Natural killer cell (primary cell): ENCODE measurements around the gene MRPL43. TPM values are rescaled to one million over a fixed set of nuclear protein-coding genes. Genes with fewer than 3 reads are reported as not detected.
A peak's percentile ranks its signal among the peaks of the same experiment; 100 is the strongest.

Source experiments
- ATAC-seq, 3 donors: fragments of 150-1000 bp in 2 of 3; fragments of 200-7000 bp in 1 of 3; cut with Tn5 transposase; 1 replicate in 1 of 3; 2 replicates in 2 of 3; pipeline ENCODE4 v1.10.0; 2021; ENCODE audit warnings: mild to moderate bottlenecking in 2 of 3, moderate library complexity in 2 of 3
- DNase-seq, 2 donors: peaks; one replicate each; pipeline versions ENCODE4 v3.0.0 to v3.0.0-alpha.2; 2013 to 2021; ENCODE audit warnings: mixed read lengths in 1 of 2
- H3K27ac ChIP-seq: one replicate; pipeline ENCODE4 v1.5.1; 2013; ENCODE audit warnings: mild to moderate bottlenecking, low read length
- H3K27me3 ChIP-seq: one replicate; pipeline ENCODE4 v1.6.1; 2013; ENCODE audit warnings: low read length; ENCODE audit not compliant: control insufficient read depth, insufficient read depth
- H3K36me3 ChIP-seq: one replicate; pipeline ENCODE4 v1.6.1; 2013; ENCODE audit warnings: low read length; ENCODE audit not compliant: control insufficient read depth, insufficient read depth
- H3K4me1 ChIP-seq: one replicate; pipeline ENCODE4 v1.6.1; 2013; ENCODE audit warnings: low read length; ENCODE audit not compliant: control insufficient read depth, insufficient read depth
- H3K4me3 ChIP-seq: one replicate; pipeline ENCODE4 v1.5.1; 2013; ENCODE audit warnings: low read length
- H3K9me3 ChIP-seq: one replicate; pipeline ENCODE4 v1.6.1; 2013; ENCODE audit warnings: low read length; ENCODE audit not compliant: control insufficient read depth, insufficient read depth
- H3K27ac Mint-ChIP-seq, 2 donors: one replicate each; pipeline ENCODE4 v1.8.0; 2022; ENCODE audit warnings: mild to moderate bottlenecking in 2 of 2, mixed read lengths in 2 of 2, moderate library complexity in 1 of 2
- H3K27me3 Mint-ChIP-seq, 2 donors: one replicate each; pipeline ENCODE4 v1.8.0; 2022; ENCODE audit warnings: low read depth in 2 of 2, mixed read lengths in 2 of 2
- H3K36me3 Mint-ChIP-seq: one replicate; pipeline ENCODE4 v1.8.0; 2022; ENCODE audit warnings: mixed read lengths
- H3K4me1 Mint-ChIP-seq, 2 donors: one replicate each; pipeline ENCODE4 v1.8.0; 2022; ENCODE audit warnings: mixed read lengths in 2 of 2
- H3K4me3 Mint-ChIP-seq: one replicate; pipeline ENCODE4 v1.8.0; 2022; ENCODE audit warnings: mild to moderate bottlenecking, moderate library complexity, mixed read lengths
- H3K9me3 Mint-ChIP-seq, 2 donors: one replicate each; pipeline ENCODE4 v1.8.0; 2022; ENCODE audit warnings: mixed read lengths in 2 of 2
- CTCF ChIP-seq: fragments of 200-600 bp; IDR thresholded peaks from one replicate; pipeline ENCODE4 v1.8.0; 2022; ENCODE audit warnings: antibody characterized with exemption
- WGBS: methylation state at CpG from one replicate; pipeline ENCODE4 v1.1.7; 2013; ENCODE audit warnings: missing lambda C conversion rate; ENCODE audit not compliant: insufficient coverage; 5-methylcytosine and 5-hydroxymethylcytosine counted together
- intact Hi-C: fragments of 100-400 bp; cut with micrococcal nuclease; formaldehyde crosslinking; loops from one replicate; pipeline ENCODE4 v1.14.2; 2022
- total RNA-seq, 4 donors: library from RNA; stranded (reverse); fragments of 120-200 nt in 1 of 4; gene quantifications; one replicate each; pipeline versions ENCODE4 v1.2.3 to v1.2.4, GENCODE V29; 2013 to 2022

Gene MRPL43
- total RNA-seq, 3 donors from 2014 or later (not counting 1 experiment from before 2014, with no cell fraction given): 27.2 to 42.0 (median 33.1) TPM

GRCh38 chr10:101003639-101004206 lies 16.4 kb upstream of the MRPL43 start:
- H3K9me3 Mint-ChIP-seq: no peaks in the 10 kb centered on the region
- no peak overlapping the region for H3K27ac ChIP-seq
- TF ChIP-seq CTCF: no peak
- H3K4me3 ChIP-seq: no peak overlapping the region
- H3K27ac Mint-ChIP-seq: no peak overlapping the region
- peaks cover 14% of the 10 kb centered on the region for H3K4me1 ChIP-seq
- H3K36me3 ChIP-seq: peaks cover 4% of the 10 kb centered on the region
- DNase-seq: no peak
- no peaks in the 10 kb centered on the region for H3K9me3 ChIP-seq
- H3K36me3 Mint-ChIP-seq: no peaks in the 10 kb centered on the region
- 96% methylated on average over 18 of the region's 18 CpGs for WGBS
- H3K27me3 ChIP-seq: no peaks in the 10 kb centered on the region
- intact Hi-C loops: no loop called here
- no peak for ATAC-seq
- H3K4me3 Mint-ChIP-seq: no peak overlapping the region
- H3K4me1 Mint-ChIP-seq: peaks cover 9 to 13% of the 10 kb centered on the region in 2 donors
- peaks cover 0 to 4% of the 10 kb centered on the region in 2 donors for H3K27me3 Mint-ChIP-seq

- H3K4me1 Mint-ChIP-seq: peaks cover 14 to 23% of the 10 kb centered on the region in 2 donors
- no peaks in the 10 kb centered on the region for H3K27me3 ChIP-seq
- no peak overlapping the region for H3K27ac Mint-ChIP-seq
- peaks cover 0 to 4% of the 10 kb centered on the region in 2 donors for H3K27me3 Mint-ChIP-seq
- H3K36me3 Mint-ChIP-seq: no peaks in the 10 kb centered on the region
- no peak for TF ChIP-seq CTCF
- peaks cover 27% of the 10 kb centered on the region for H3K4me1 ChIP-seq
- intact Hi-C loops: no loop called here
- no peak for ATAC-seq
- WGBS: 90% methylated on average over 11 of the region's 11 CpGs
- no peak overlapping the region for H3K27ac ChIP-seq
- H3K36me3 ChIP-seq: peaks cover 4% of the 10 kb centered on the region
- H3K4me3 Mint-ChIP-seq: no peak overlapping the region
- H3K9me3 Mint-ChIP-seq: no peaks in the 10 kb centered on the region
- H3K9me3 ChIP-seq: no peaks in the 10 kb centered on the region
- no peak overlapping the region for H3K4me3 ChIP-seq
- DNase-seq: no peak
These were observed 15.2 kb upstream of the MRPL43 start for GRCh38 chr10:101002456-101002855.

GRCh38 chr10:101001659-101002035 lies 14.3 kb upstream of the MRPL43 start:
- intact Hi-C loops: no loop called here
- Histone ChIP-seq H3K27ac (no peak overlapping the region), H3K4me3 (no peak overlapping the region), H3K9me3 (no peaks in the 10 kb centered on the region), H3K4me1 (peaks cover 29% of the 10 kb centered on the region), H3K27me3 (no peaks in the 10 kb centered on the region), H3K36me3 (peaks cover 2% of the 10 kb centered on the region)
- ATAC-seq (no peak), DNase-seq (no peak)
- H3K4me3 Mint-ChIP-seq: peak overlapping the region; percentile 79
- TF ChIP-seq CTCF: no peak
- H3K4me1 Mint-ChIP-seq: peaks cover 14 to 28% of the 10 kb centered on the region in 2 donors
- WGBS: 80% methylated on average over 5 of the region's 5 CpGs
- H3K27me3 Mint-ChIP-seq: peaks cover 0 to 4% of the 10 kb centered on the region in 2 donors
- no peaks in the 10 kb centered on the region for H3K9me3 Mint-ChIP-seq
- H3K36me3 Mint-ChIP-seq: no peaks in the 10 kb centered on the region
- H3K27ac Mint-ChIP-seq: no peak overlapping the region
